HCT116 (cell line): ENCODE data around the gene SEMA3C. TPM values are rescaled to one million over a fixed set of nuclear protein-coding genes. Genes with fewer than 3 reads are reported as not detected.
A peak's percentile ranks its signal among the peaks of the same experiment; 100 is the strongest.

Experiments
- ATAC-seq: fragments of 200-7000 bp; cut with Tn5 transposase; 2 replicates; pipeline ENCODE4 v1.9.1; 2020; ENCODE audit warnings: mild to moderate bottlenecking, moderate library complexity
- BruUV-seq: library from RNA; stranded (reverse); fragments of 400-500 nt; replicated peaks from 2 replicates; lab custom pipeline; 2021; lab: Mats Ljungman, UMichigan
- CTCF ChIA-PET: fragments of 300-600 bp; sonication (Branson Sonifier 250); formaldehyde crosslinking; loops from one replicate; lab custom pipeline; 2021; ENCODE audit warnings: antibody characterized with exemption; lab: Charles Lee
- POLR2A ChIA-PET: fragments of 300-600, 350-600 bp; sonication (Branson Sonifier 250); formaldehyde crosslinking; loops from one replicate; lab custom pipeline; 2021; ENCODE audit warnings: antibody characterized with exemption; lab: Charles Lee
- RAD21 ChIA-PET, 2 experiments: fragments of 300-600 bp; sonication (Branson Sonifier 250); formaldehyde crosslinking; loops; one replicate each; lab custom pipeline; 2023; ENCODE audit warnings: low total read pairs in 2 of 2; ENCODE audit not compliant: uncharacterized antibody in 2 of 2, unreplicated experiment in 2 of 2, low non-redundant PET in 1 of 2; lab: Charles Lee
- DNase-seq: peaks from one replicate; pipeline ENCODE4 v3.0.0-alpha.2; 2010; ENCODE audit warnings: low read depth, low spot score
- H2AFZ ChIP-seq: fragments of 200-600 bp; shearing (Covaris generic), sonication (generic); 2 replicates; pipeline ENCODE4 v1.6.1; 2017; ENCODE audit warnings: low read depth, mixed run types, mixed read lengths, antibody characterized with exemption, low read length; ENCODE audit not compliant: poor library complexity, severe bottlenecking
- H3K27ac ChIP-seq: 2 replicates; pipeline ENCODE4 v1.5.1; 2012; ENCODE audit warnings: low read depth, low read length
- H3K27me3 ChIP-seq: fragments of 200-600 bp; sonication (generic); 2 replicates; pipeline ENCODE4 v1.6.1; 2016; ENCODE audit warnings: mixed run types, low read length, mixed read lengths; ENCODE audit not compliant: insufficient read depth
- H3K36me3 ChIP-seq, 2 experiments: fragments of 200-500 bp in 1 of 2; fragments of 200-600 bp in 1 of 2; sonication (Bioruptor generic) in 1 of 2; sonication (generic) in 1 of 2; 2 replicates each; pipeline versions ENCODE4 v1.5.1 to v1.6.1; 2014 to 2016; ENCODE audit warnings: low read length in 2 of 2, inconsistent platforms in 1 of 2, mixed read lengths in 1 of 2, mixed run types in 1 of 2; ENCODE audit not compliant: insufficient read depth in 2 of 2, control insufficient read depth in 1 of 2
- H3K4me1 ChIP-seq, 2 experiments: fragments of 200-600 bp in 1 of 2; sonication (generic) in 1 of 2; 2 replicates each; pipeline versions ENCODE4 v1.5.1 to v1.6.1; 2012 to 2017; ENCODE audit warnings: low read length in 2 of 2, inconsistent platforms in 1 of 2, mild to moderate bottlenecking in 1 of 2, mixed read lengths in 1 of 2, mixed run types in 1 of 2, moderate library complexity in 1 of 2; ENCODE audit not compliant: insufficient read depth in 2 of 2, control insufficient read depth in 1 of 2
- H3K4me2 ChIP-seq: fragments of 200-600 bp; sonication (generic); 2 replicates; pipeline ENCODE4 v1.6.1; 2017; ENCODE audit warnings: mixed run types, low read length, mixed read lengths
- H3K4me3 ChIP-seq, 2 experiments: fragments of 200-600 bp in 1 of 2; sonication (generic) in 1 of 2; replicated peaks in 1 of 2; 2 replicates each; pipeline ENCODE4 v1.5.1; 2011 to 2016; ENCODE audit warnings: low read length in 2 of 2, control low read depth in 1 of 2, low read depth in 1 of 2, mild to moderate bottlenecking in 1 of 2, mixed read lengths in 1 of 2, mixed run types in 1 of 2
- H3K79me2 ChIP-seq: fragments of 200-600 bp; sonication (generic); 2 replicates; pipeline ENCODE4 v1.6.1; 2017; ENCODE audit warnings: mild to moderate bottlenecking, mixed run types, low read length, moderate library complexity, mixed read lengths; ENCODE audit not compliant: insufficient read depth
- H3K9ac ChIP-seq: fragments of 200-600 bp; sonication (generic); 2 replicates; pipeline ENCODE4 v1.6.1; 2016; ENCODE audit warnings: low read length, mixed read lengths
- H3K9me2 ChIP-seq: fragments of 200-600 bp; sonication (generic), shearing (Covaris generic); 2 replicates; pipeline ENCODE4 v1.6.1; 2017; ENCODE audit warnings: mixed run types, mild to moderate bottlenecking, moderate library complexity; ENCODE audit not compliant: insufficient read depth
- H3K9me3 ChIP-seq, 2 experiments: fragments of 200-500 bp in 1 of 2; fragments of 200-600 bp in 1 of 2; sonication (Bioruptor generic) in 1 of 2; sonication (generic) in 1 of 2; 2 replicates each; pipeline ENCODE4 v1.6.1; 2014 to 2017; ENCODE audit warnings: low read length in 2 of 2, mixed read lengths in 2 of 2, inconsistent platforms in 1 of 2, low read depth in 1 of 2, mild to moderate bottlenecking in 1 of 2, mixed run types in 1 of 2, moderate library complexity in 1 of 2; ENCODE audit not compliant: control insufficient read depth in 1 of 2, insufficient read depth in 1 of 2
- H4K20me1 ChIP-seq: fragments of 200-600 bp; sonication (generic), shearing (Covaris generic); 2 replicates; pipeline ENCODE4 v1.6.1; 2017; ENCODE audit warnings: mixed run types, mild to moderate bottlenecking, moderate library complexity; ENCODE audit not compliant: insufficient read depth
- CBX3 ChIP-seq: IDR thresholded peaks from 2 replicates; pipeline ENCODE4 v1.6.1; 2012; ENCODE audit warnings: low read depth
- ELF1 ChIP-seq: IDR thresholded peaks from 2 replicates; pipeline ENCODE4 v1.6.1; 2012; ENCODE audit warnings: low read depth, borderline replicate concordance
- EZH2phosphoT487 ChIP-seq: fragments of 200-600 bp; IDR thresholded peaks from 2 replicates; pipeline ENCODE4 v1.6.1; 2018; ENCODE audit warnings: antibody characterized with exemption, borderline replicate concordance
- FOSL1 ChIP-seq: IDR thresholded peaks from 2 replicates; pipeline ENCODE4 v1.6.1; 2012; ENCODE audit warnings: low read depth
- JUND ChIP-seq: IDR thresholded peaks from 2 replicates; pipeline ENCODE4 v1.6.1; 2012
- POLR2A ChIP-seq: IDR thresholded peaks from 2 replicates; pipeline ENCODE4 v1.7.0; 2011; ENCODE audit warnings: borderline replicate concordance; ENCODE audit not compliant: insufficient read depth, insufficient read length; ENCODE audit errors: extremely low read depth
- RAD21 ChIP-seq: IDR thresholded peaks from 2 replicates; pipeline ENCODE4 v1.6.1; 2012; ENCODE audit warnings: low read depth, mild to moderate bottlenecking
- SIN3A ChIP-seq: IDR thresholded peaks from 2 replicates; pipeline ENCODE4 v1.6.1; 2012; ENCODE audit warnings: low read depth
- SP1 ChIP-seq: IDR thresholded peaks from 2 replicates; pipeline ENCODE4 v1.6.1; 2012; ENCODE audit warnings: low read depth
- SRF ChIP-seq: IDR thresholded peaks from 2 replicates; pipeline ENCODE4 v1.6.1; 2012; ENCODE audit warnings: low read depth
- YY1 ChIP-seq: IDR thresholded peaks from 2 replicates; pipeline ENCODE4 v1.6.1; 2011; ENCODE audit warnings: low read length, low read depth, moderate library complexity, mild to moderate bottlenecking; ENCODE audit not compliant: insufficient replicate concordance; ENCODE audit errors: extremely low read depth
- intact Hi-C: fragments of 100-400 bp; cut with micrococcal nuclease; formaldehyde crosslinking; loops from 2 replicates; pipeline ENCODE4 v1.10.0; 2022
- total RNA-seq: library from RNA; stranded (reverse); gene quantifications from one replicate; pipeline ENCODE4 v1.2.1, GENCODE V29; 2021; ENCODE audit not compliant: unreplicated experiment
- TF ChIP-seq, protein P1 (sequence below): IDR thresholded peaks from 2 replicates; pipeline ENCODE4 v1.6.1; 2012
- TF ChIP-seq, protein P2 (sequence below): IDR thresholded peaks from 2 replicates; pipeline ENCODE4 v1.6.1; 2011; ENCODE audit warnings: mild to moderate bottlenecking, low read length, moderate library complexity; ENCODE audit not compliant: insufficient replicate concordance; ENCODE audit errors: extremely low read depth
- TF ChIP-seq, protein P3 (sequence below): IDR thresholded peaks from 2 replicates; pipeline ENCODE4 v1.6.1; 2012; ENCODE audit warnings: low read depth
- TF ChIP-seq, protein P4 (sequence below): IDR thresholded peaks from 2 replicates; pipeline ENCODE4 v1.6.1; 2012
- TF ChIP-seq, protein P5 (sequence below), 3 experiments: fragments of 200-600 bp in 1 of 3; sonication (generic) in 1 of 3; IDR thresholded peaks in 2 of 3; conservative IDR thresholded peaks in 1 of 3; 2 replicates each; pipeline ENCODE4 v1.5.1; 2012 to 2017; ENCODE audit warnings: low read depth in 2 of 3, low read length in 2 of 3, antibody characterized with exemption in 1 of 3, borderline replicate concordance in 1 of 3, control low read depth in 1 of 3, mild to moderate bottlenecking in 1 of 3, mixed read lengths in 1 of 3, mixed run types in 1 of 3, moderate library complexity in 1 of 3; ENCODE audit not compliant: insufficient read depth in 1 of 3

The SEMA3C gene
- total RNA-seq, 1 experiment from 2014 or later, result 25.3 TPM

DNA sequence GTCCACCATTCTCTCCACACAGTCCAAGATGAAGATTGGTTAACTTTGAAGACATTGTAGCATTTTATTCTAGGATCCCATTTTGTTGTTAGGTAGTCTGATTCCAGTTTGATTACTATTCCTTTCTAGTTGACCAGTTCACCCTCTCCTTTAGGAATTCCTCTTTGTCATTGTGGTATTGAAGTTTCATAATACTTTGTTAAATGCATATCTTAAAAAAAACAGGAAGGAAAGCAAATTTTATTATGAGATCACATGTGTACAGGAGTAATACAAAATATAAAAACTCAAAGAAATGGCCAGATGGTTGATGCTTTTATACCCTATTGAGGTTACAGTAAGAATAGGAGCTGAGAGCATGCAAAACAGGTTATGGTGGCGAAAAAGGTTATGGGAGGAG lies 15.5 kb upstream of the SEMA3C start:
- no TSS peak for BruUV-seq
- H3K9ac ChIP-seq, result no peak overlapping the region
- H3K36me3 ChIP-seq, result no peaks in the 10 kb centered on the region
- H3K4me3 ChIP-seq, result no peak overlapping the region
- POLR2A ChIA-PET, result no interaction called here
- peak overlapping the region; percentile 55 for H2AFZ ChIP-seq
- CTCF ChIA-PET, result interaction anchor here (1.0 kb wide), 1 partner anchor 13 kb away, joined by 4 read pairs; no protein-coding TSS in a partner anchor
- H4K20me1 ChIP-seq, result no peaks in the 10 kb centered on the region
- ATAC-seq, result no peak
- no peak for TF ChIP-seq SIN3A
- TF ChIP-seq POLR2A, result no peak
- TF ChIP-seq JUND, result no peak
- TF ChIP-seq, protein P1, sequence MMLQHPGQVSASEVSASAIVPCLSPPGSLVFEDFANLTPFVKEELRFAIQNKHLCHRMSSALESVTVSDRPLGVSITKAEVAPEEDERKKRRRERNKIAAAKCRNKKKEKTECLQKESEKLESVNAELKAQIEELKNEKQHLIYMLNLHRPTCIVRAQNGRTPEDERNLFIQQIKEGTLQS, result no peak
- TF ChIP-seq ELF1, result no peak
- no peak for TF ChIP-seq EZH2phosphoT487
- no peak for TF ChIP-seq YY1
- no peak for TF ChIP-seq RAD21
- TF ChIP-seq, protein P2, sequence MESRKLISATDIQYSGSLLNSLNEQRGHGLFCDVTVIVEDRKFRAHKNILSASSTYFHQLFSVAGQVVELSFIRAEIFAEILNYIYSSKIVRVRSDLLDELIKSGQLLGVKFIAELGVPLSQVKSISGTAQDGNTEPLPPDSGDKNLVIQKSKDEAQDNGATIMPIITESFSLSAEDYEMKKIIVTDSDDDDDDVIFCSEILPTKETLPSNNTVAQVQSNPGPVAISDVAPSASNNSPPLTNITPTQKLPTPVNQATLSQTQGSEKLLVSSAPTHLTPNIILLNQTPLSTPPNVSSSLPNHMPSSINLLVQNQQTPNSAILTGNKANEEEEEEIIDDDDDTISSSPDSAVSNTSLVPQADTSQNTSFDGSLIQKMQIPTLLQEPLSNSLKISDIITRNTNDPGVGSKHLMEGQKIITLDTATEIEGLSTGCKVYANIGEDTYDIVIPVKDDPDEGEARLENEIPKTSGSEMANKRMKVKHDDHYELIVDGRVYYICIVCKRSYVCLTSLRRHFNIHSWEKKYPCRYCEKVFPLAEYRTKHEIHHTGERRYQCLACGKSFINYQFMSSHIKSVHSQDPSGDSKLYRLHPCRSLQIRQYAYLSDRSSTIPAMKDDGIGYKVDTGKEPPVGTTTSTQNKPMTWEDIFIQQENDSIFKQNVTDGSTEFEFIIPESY, result no peak
- TF ChIP-seq CBX3, result no peak
- TF ChIP-seq, protein P3, sequence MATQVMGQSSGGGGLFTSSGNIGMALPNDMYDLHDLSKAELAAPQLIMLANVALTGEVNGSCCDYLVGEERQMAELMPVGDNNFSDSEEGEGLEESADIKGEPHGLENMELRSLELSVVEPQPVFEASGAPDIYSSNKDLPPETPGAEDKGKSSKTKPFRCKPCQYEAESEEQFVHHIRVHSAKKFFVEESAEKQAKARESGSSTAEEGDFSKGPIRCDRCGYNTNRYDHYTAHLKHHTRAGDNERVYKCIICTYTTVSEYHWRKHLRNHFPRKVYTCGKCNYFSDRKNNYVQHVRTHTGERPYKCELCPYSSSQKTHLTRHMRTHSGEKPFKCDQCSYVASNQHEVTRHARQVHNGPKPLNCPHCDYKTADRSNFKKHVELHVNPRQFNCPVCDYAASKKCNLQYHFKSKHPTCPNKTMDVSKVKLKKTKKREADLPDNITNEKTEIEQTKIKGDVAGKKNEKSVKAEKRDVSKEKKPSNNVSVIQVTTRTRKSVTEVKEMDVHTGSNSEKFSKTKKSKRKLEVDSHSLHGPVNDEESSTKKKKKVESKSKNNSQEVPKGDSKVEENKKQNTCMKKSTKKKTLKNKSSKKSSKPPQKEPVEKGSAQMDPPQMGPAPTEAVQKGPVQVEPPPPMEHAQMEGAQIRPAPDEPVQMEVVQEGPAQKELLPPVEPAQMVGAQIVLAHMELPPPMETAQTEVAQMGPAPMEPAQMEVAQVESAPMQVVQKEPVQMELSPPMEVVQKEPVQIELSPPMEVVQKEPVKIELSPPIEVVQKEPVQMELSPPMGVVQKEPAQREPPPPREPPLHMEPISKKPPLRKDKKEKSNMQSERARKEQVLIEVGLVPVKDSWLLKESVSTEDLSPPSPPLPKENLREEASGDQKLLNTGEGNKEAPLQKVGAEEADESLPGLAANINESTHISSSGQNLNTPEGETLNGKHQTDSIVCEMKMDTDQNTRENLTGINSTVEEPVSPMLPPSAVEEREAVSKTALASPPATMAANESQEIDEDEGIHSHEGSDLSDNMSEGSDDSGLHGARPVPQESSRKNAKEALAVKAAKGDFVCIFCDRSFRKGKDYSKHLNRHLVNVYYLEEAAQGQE, result no peak
- TF ChIP-seq, protein P4, sequence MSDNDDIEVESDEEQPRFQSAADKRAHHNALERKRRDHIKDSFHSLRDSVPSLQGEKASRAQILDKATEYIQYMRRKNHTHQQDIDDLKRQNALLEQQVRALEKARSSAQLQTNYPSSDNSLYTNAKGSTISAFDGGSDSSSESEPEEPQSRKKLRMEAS, result no peak
- TF ChIP-seq, protein P5, sequence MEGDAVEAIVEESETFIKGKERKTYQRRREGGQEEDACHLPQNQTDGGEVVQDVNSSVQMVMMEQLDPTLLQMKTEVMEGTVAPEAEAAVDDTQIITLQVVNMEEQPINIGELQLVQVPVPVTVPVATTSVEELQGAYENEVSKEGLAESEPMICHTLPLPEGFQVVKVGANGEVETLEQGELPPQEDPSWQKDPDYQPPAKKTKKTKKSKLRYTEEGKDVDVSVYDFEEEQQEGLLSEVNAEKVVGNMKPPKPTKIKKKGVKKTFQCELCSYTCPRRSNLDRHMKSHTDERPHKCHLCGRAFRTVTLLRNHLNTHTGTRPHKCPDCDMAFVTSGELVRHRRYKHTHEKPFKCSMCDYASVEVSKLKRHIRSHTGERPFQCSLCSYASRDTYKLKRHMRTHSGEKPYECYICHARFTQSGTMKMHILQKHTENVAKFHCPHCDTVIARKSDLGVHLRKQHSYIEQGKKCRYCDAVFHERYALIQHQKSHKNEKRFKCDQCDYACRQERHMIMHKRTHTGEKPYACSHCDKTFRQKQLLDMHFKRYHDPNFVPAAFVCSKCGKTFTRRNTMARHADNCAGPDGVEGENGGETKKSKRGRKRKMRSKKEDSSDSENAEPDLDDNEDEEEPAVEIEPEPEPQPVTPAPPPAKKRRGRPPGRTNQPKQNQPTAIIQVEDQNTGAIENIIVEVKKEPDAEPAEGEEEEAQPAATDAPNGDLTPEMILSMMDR (IDR thresholded peaks at IDR 0.05 in 2 of 3, conservative IDR thresholded peaks at IDR 0.05 in 1 of 3; ENCODE audit: borderline replicate concordance in 1 of 3, insufficient read depth in 1 of 3, low read depth in 2 of 3, low read length in 2 of 3), result no peak
- no peak for TF ChIP-seq SRF
- TF ChIP-seq SP1, result no peak
- TF ChIP-seq FOSL1, result no peak
- TF ChIP-seq, all 23 proteins: peak for 0
- no peak overlapping the region for H3K27ac ChIP-seq
- no peaks in the 10 kb centered on the region for H3K9me3 ChIP-seq
- RAD21 ChIA-PET, result no interaction called here
- no peaks in the 10 kb centered on the region for H3K4me1 ChIP-seq
- H3K4me2 ChIP-seq, result no peak overlapping the region
- H3K79me2 ChIP-seq, result no peaks in the 10 kb centered on the region
- H3K27me3 ChIP-seq, result no peaks in the 10 kb centered on the region
- H3K9me2 ChIP-seq, result no peaks in the 10 kb centered on the region
- intact Hi-C loops, result no loop called here
- no peak for DNase-seq
